HG02623 (cell line): ENCODE results near the gene TRIM27.
"Not testable (repeated sequence)": the region's sequence is repeated elsewhere in the genome, so short reads cannot be mapped to it uniquely, and the experiment has no call there.

Source experiments
- ATAC-seq: cut with Tn5 transposase; IDR thresholded peaks from one replicate; pipeline ENCODE4 v1.9.1; 2021; ENCODE audit warnings: moderate library complexity; ENCODE audit not compliant: unreplicated experiment

Gene TRIM27

GRCh38 chr6:28865401-28866204, 58.2 kb downstream of the TRIM27 start:
- ATAC-seq = no peak

- ATAC-seq = no peak
Measured at GRCh38 chr6:28864326-28864923, 59.4 kb downstream of the TRIM27 start.

- no peak for ATAC-seq
Measured at GRCh38 chr6:28863604-28864325, 60.0 kb downstream of the TRIM27 start.

- ATAC-seq = no peak
Measured at GRCh38 chr6:28862077-28862476, 61.7 kb downstream of the TRIM27 start.

GRCh38 chr6:28861339-28861738, 62.4 kb downstream of the TRIM27 start:
- no peak for ATAC-seq

- no peak for ATAC-seq
Measured at GRCh38 chr6:28860581-28860980, 63.2 kb downstream of the TRIM27 start.

GRCh38 chr6:28858963-28859362, 64.8 kb downstream of the TRIM27 start:
- no peak for ATAC-seq

GRCh38 chr6:28856620-28857005, 67.2 kb downstream of the TRIM27 start:
- no peak for ATAC-seq

- ATAC-seq = not testable (repeated sequence)
Measured at GRCh38 chr6:28854405-28854804, 69.4 kb downstream of the TRIM27 start.
